Kidney glomerular epithelial cell (primary cell): ENCODE measurements around the gene MDK.

Experiments used
- DNase-seq: peaks from one replicate; lab custom pipeline; 2025; lab: John Stamatoyannopoulos, UW

Gene MDK

GRCh38 chr11:46347637-46348311 lies 33.7 kb upstream of the MDK start:
- DNase-seq: no peak

- no peak for DNase-seq
These were observed 32.7 kb upstream of the MDK start for GRCh38 chr11:46348566-46349401.

GRCh38 chr11:46350695-46351094 lies 30.8 kb upstream of the MDK start:
- no peak for DNase-seq

- no peak for DNase-seq
These were observed 30.3 kb upstream of the MDK start for GRCh38 chr11:46351148-46351547.

- DNase-seq: no peak
These were observed 29.9 kb upstream of the MDK start for GRCh38 chr11:46351606-46352005.

GRCh38 chr11:46352063-46352841 lies 29.2 kb upstream of the MDK start:
- DNase-seq: no peak

- DNase-seq: no peak
These were observed 27.8 kb upstream of the MDK start for GRCh38 chr11:46353698-46354097.

GRCh38 chr11:46356924-46357482 lies 24.5 kb upstream of the MDK start:
- DNase-seq: no peak

- peak; percentile 62 for DNase-seq
These were observed 24.0 kb upstream of the MDK start for GRCh38 chr11:46357483-46357936.

GRCh38 chr11:46359953-46360352 lies 21.5 kb upstream of the MDK start:
- no peak for DNase-seq

- DNase-seq: no peak
These were observed 20.6 kb upstream of the MDK start for GRCh38 chr11:46360878-46361277.

- DNase-seq: no peak
These were observed 19.9 kb upstream of the MDK start for GRCh38 chr11:46361283-46362155.

GRCh38 chr11:46362156-46363030 lies 19.1 kb upstream of the MDK start:
- DNase-seq: no peak

- peak; percentile 36 for DNase-seq
These were observed 18.4 kb upstream of the MDK start for GRCh38 chr11:46363031-46363407.

- DNase-seq: no peak
These were observed 17.9 kb upstream of the MDK start for GRCh38 chr11:46363455-46364005.

- no peak for DNase-seq
These were observed 17.4 kb upstream of the MDK start for GRCh38 chr11:46364056-46364455.

GRCh38 chr11:46364791-46365190 lies 16.7 kb upstream of the MDK start:
- no peak for DNase-seq

- DNase-seq: no peak
These were observed 15.2 kb upstream of the MDK start for GRCh38 chr11:46366260-46366659.

- no peak for DNase-seq
These were observed 14.8 kb upstream of the MDK start for GRCh38 chr11:46366661-46367161.
